SHP77 (cell line): ENCODE results near the gene FMNL2.

ENCODE experiments used
- DNase-seq, 2 experiments: peaks; one replicate each; lab custom pipeline; 2025; lab: John Stamatoyannopoulos, UW

Gene FMNL2

DNA sequence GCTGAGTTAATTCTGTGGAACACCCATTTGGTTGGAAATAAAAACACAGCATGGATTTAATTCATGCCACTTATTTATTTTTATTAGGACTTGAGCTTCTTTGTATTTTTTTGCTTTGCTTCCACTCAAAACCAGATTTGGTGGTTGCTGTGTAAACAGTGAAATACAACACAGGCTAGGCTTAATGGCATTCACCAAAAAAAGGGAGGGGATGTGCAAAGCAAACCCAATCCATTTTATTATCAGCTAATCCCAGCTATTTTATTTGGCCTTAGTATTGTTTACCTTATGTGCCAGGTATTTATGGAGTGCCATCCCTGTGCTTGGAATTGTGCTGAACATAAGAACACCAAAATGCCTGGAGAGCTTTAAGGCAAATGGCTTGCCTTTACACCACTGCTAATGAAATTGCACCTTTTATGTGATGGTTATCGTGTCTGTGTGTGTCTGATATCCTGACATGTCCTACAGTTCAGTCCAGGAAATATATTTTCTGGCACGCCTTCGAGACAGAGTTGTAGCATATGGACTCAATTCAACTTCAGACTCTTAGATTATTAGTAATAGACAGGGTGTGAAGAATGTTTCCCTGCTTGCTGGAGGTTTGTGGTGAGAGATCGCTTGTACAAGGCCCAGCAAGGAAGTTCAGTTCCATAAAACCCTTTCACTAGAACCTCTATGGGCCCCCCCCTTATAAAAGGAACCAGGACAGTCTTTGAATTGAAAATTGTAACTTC, 282.6 kb downstream of the FMNL2 start:
- no peak for DNase-seq

DNA sequence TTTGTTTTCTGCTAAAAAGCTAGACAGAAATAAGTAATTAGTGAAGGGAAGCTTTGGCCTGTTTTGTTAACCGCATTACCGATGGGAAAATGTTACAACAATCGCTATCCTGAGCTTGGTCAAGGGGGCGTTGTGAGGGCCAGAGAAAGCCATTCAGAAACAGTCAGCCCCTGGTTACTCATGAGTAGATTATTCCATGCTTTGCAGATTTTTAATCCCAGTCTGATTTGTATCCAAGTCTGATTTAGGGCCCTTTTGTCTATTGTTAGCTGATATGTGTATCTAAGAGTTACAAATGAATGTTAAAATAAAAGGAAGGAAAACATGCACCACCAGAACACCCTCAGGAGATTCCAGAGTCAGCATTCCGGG, 283.2 kb downstream of the FMNL2 start:
- DNase-seq, result no peak

DNA sequence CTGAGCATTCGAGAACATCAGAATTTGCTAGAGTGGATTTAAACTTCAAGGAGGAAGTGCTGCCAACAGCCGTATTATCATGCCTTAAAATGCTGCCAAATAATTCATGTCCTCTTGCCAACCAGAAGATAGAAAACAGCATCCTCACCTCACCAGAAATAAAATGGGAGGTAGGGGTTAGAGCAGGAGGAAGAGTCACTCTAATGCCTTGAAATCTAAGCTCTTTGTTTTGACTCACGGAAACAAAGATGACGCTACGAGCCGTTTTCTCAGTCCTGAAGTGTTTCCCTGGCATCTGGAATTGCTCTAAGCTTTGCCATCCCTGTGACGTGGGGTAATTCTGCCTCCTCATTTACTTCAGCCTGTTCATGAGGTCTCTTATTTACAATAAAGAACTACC, 285.2 kb downstream of the FMNL2 start:
- DNase-seq, result no peak

DNA sequence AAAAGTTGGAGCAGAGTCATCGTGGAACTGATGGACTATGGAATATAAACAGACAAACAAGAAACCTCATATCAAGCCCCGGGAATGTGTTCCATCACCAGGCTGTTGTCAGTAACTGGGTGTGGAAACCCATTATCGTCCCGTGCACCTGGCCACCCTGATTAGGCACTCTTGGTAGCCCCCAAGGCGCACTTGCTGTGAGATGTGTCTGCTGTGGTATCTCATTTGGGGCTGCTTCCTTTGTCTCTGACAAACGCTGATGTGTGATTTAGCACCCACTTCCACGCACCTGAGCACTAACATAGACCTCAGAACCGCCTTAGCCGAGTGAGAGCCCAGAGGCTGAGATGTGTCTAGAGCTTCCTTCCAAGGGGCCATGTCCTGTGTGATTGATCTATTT, 286.0 kb downstream of the FMNL2 start:
- no peak for DNase-seq

DNA sequence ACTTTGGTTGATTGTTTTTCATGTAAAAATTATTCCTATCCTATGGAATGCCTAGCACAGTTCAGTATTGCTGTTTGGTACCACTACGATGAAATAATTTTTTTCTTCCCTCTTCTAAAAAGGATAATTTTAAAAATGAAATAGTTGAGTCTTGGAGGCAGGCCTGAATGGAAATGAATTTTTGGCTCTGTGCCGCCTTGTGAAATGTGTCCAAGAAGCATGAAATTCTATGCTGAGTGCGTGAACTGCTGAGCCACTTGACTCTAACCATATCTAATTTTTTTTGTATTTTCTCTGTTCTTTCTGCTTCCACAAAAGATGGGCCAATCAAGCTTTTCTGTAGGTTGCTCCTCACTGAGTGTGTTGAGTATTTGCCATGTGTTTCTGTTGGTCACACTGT, 287.2 kb downstream of the FMNL2 start:
- no peak for DNase-seq

DNA sequence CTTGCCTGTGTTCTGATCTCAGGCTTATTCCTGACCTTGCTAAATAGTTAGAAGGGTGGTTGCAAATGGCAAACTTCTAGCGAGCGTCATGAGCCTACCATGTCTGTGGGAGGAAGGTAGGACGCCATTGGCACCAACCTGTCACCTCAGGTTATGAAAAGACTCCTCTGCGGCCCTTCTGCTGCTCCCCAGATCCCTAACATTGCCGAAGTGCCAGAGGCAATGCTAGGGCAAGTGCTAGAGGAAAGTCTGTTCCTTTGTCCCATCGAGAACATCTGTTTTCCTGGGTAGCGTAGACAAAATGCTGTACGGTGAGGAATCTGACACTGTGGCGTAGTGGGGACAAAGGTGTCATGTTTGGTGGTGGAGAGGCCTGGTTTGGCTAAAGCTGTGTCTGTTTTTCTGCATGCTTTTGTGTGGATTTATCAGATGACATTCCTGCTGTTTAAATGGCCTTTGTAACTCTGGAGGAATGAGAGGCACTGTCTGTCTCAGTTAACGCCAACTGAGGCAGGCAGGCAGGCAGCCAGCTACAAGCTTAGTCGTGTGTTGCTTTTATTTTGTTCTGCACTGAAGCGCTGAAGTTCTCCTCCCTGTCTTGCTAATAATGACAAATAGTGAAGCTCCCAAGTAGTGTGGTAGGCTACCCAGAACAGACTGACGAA, 288.2 kb downstream of the FMNL2 start:
- DNase-seq, result no peak

DNA sequence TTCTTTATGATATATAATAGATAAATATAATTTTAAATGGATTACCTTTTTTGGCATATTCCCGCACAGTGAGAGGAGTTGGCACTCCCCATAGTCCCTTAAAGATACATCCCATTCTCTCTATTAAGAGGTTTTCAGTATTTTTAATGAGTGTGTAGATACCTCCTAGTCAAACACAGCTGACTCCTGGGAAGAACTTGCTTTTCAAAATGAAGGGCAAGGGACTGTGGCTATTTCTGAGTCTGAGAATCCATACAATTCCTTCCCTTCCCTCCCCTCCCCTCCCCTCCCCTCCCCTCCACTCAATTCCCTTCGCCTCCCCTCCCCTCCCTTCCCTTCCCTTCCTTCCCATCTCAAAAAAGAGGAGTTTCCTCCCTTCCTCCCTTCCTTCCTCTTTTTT, 288.8 kb downstream of the FMNL2 start:
- DNase-seq, result no peak

DNA sequence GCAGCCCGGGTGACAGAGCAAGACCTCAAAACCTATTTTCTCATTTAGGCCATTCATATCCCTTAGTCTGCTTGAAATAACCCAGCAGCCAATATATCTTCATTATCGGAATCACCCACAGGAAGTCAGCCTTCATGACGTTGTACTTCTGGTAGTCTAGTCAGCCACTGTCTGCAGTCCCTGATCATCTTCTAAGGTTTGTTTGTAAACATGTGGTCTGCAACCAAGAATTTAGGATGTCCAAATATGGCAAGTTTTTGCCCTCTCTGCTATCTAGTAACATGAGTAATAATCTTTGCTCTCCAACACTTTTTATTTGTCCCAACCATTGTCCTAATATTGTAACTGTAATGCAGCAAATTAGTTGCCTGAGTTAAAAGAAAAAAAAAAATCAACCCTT, 289.8 kb downstream of the FMNL2 start:
- no peak for DNase-seq

DNA sequence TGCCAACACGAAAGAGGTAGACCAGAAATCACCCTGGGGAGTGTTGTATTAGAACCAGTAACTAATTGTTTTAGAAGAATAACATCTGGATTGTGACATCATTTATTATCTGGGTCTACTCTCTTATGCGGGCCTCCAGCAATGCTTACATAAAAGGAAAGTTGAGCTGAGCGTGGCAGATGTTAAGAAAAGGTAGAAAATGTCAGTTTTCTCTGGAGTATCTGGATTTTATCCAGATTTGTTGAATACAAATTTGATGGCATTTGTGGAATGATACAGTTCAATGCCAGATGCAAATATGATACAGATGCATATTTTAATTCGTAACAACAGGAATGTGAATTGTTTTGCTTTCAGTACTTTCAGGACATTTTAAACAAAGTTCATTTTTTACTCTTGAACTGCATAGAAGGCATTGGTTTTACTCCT, 292.0 kb downstream of the FMNL2 start:
- DNase-seq, result no peak

DNA sequence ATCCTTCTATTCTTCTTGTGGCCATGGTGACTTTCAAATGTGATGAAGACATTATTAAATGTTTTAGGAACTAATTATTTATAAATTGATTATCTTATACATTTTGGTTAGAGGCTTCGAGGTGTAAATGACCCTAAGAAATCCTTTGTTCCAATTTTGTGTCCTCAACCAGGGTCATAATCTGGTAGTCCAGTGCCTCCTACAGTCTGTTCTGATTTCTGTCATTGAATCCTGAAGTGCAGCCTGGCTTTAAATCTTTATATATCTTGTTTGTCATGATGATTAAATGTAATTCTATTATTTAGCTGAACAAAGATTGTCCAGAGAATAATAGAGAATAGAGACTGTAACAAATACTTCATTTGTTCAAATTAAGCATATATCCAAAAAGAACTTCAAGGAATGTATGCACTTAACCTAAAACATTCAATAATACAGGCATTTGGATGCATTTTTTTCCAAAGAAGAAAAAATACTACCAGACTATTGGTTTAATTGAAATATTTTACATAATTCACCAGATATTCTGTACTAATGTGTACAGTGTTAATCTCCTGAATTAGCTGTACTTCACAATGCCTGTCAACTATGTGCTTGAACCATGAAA, 292.5 kb downstream of the FMNL2 start:
- DNase-seq, result no peak

DNA sequence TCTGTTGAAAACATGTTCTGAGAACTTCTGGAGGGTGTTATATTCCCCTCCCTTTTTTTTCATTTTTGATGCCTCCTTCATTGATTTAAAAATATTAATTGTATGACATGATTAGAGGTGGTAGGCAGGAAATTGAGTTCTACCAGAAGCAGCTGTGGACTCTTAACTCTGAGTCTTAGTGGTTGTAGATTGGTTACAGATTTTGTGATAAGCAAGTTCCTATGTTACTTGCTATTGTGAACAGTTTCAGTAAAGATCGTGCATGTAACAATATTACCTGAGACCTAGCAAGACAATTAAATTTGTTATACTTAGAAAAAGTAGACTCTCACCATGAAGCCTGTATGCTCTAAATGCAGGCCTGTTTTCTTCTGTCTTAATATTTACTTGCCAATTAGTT, 294.2 kb downstream of the FMNL2 start:
- no peak for DNase-seq

DNA sequence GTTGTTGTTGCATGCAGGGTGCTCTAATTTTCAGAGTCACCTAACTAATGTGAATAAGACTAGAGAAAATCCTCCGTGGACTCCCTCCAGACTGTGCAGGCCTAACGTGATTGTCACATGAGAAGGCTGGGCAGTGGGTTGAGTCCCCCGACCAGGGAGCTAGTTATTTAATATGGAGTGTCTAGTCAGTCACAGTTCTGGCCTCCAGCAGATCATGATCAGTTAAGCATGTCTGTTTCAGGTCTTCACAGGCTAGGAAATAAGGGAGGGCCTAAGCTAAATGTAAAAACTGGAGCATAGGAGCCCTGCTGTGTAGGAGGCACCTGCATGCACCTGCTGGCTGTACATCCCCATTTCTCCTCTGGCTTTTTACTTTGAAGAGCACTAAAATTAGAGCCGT, 295.5 kb downstream of the FMNL2 start:
- DNase-seq, result no peak

DNA sequence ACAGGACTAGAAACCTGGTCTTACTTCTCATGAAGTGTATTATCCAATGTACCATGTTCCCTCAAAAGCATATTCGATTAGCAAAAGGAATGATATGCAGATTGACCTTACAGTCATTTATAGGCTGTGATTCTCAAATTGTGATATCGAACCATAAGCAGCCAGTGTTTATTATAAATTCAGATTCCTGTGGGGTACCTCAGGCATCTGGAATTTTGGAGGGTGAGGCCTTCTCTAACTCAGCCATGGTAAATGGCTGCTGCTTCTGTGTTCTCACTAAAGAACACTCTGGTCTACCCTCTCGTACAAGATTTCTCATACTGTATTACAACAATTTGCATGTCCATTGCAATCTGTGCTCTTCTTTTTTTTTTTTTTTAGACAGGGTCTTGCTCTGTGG, 297.8 kb downstream of the FMNL2 start:
- no peak for DNase-seq

DNA sequence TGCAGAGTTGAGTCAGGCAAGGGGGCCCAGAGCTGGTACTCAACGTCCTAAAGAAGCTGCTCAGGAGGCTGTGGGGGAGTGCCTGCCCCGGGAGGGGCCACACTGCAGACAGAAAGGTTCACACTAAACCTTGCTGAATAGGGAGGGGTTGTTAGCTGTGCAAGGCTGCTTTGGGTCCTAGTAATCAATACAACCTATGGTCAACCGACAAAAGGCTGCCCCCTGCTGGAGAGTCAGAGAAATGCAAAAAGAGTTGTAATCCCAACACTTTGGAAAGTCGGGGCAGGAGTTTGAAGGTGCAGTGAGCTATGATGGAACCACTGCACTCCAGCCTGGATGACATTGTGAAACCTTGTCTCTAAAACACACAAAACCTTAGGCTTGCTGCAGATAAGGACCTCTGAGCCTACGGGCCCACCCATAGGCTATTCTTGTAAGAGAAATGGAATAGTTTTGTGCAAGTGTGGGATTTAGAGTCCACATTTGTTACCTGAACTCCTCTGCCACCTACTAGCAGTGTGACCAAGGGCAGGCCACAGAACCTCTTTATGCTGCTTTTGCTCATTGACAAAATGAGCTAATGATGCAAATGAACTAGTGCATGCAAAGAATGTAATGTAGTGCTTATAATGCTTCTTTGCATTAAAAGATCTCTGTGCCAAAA, 300.8 kb downstream of the FMNL2 start:
- DNase-seq, result peak in 1 of 2 experiments; percentile 14

DNA sequence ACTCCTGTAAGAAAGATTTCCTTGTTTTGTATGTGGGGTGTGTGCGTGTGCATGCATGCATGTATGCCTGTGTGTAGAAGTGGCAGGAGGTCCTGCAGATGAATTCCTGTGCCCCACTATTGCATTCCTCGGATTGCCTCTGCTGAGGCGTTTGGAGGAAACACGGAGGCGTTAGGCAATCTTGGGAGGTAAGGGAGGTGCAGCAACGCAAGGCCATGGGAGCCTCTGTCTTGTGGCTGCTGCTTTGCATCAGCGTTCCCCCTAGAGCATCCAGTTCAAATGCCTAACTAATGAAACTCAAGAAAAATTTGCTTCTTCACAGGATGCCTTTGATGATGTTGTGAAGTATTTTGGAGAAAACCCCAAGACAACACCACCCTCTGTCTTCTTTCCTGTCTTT, 302.3 kb downstream of the FMNL2 start:
- DNase-seq, result no peak

DNA sequence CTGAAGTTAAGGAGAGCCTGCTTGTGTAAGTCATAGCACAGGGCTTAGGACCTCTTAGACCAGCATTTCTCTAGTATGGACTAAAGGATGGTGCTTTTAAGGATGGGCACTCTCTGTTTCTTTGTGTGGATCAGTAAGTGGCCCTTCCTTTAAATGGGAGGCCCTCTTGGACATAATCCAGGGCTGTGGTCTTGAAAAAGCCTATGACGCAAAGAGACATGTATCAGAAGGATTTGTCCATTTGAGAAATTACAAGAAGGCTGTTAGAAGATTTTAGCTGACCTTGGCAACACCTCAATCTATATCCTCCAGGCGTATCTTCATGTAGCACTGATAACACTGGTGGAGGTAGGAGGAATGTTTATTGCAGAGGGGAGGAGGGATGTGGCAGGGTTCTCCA, 303.1 kb downstream of the FMNL2 start:
- DNase-seq, result no peak

DNA sequence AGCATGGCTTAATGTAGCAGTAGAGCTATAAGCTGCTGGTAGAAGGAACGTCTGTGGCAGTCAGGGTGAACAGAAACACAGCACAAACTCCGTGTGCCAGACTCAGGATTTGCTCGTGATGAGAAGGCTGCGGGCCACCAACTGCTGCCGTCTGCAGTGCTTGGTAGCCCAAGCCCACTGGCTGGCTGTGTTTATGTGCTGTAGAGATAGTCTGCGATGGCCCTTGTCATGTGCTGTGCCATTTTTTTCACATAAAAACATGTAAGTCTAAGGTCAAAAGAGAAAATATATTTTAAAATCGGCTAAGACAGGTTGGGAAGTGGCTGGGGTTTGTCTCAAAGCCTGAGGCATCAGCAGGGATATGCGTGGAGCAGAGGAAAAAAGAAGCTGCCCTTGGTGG, 303.6 kb downstream of the FMNL2 start:
- DNase-seq, result no peak

DNA sequence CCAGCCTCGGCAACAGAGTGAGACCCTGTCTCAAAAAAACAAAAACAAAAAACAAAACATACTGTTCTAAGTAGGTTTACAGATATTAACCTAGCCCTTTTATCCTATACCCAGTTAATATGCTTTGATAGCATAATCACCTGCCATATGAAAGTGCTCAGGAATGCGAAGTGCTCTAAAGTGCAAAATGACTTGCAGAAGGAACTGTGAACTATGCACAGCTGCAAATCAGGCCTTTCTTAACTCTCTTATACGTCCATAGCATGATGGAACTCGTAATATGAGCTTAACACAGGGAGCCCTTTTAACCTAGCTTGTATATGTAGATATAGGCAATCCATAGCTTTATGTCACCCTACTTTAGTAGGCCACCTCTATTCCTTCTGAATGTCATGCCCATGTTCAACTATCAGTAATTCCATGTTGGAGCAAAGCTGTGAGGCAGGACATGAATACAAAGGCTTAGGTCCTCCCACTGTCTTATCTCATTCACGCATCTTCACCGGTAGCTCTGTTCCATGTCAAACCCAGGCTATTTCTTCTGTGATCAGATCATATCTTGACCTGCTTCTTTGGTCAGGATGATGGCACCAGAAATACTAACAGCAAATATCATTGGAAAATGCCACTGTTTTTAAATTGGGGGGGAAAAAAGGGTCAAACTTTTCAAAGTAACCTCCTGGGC, 309.4 kb downstream of the FMNL2 start:
- no peak for DNase-seq

DNA sequence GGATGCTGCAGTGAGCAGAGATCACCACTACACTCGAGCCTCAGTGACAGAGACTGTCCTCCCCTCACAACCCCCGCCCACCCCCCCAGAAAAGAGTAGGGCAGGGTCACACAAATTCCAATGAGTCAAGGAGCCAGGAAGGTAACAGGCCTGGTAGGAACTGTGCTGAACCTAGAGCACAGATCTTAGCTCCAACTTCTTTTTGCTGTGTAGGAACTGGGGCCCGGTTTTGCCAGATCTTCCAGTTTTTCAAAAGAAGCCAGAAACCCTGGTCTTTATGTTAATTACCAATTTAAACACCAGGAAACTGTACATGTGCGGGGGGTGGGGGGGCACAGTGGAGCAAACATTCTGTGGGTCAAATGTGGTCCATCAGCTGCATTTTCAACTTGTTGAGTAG, 311.3 kb downstream of the FMNL2 start:
- DNase-seq, result no peak

DNA sequence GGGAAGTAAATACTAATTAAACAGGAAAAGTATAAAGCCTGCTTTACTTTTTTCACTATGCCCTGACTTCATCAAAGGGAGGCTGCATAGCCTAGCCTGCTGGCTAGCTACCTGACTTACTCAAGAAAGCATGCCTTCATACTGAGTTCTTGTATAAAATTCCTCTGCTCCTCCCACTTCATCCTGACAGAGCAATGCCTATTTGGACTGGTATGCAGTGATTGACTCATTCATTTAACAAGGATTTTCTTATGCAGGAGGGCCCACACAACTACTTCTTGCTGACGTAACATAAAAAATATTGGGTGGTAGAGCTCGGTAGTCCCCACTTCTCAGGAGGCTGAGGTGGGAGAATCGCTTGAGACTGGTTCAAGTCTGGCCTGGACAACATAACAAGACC, 311.8 kb downstream of the FMNL2 start:
- DNase-seq, result no peak

DNA sequence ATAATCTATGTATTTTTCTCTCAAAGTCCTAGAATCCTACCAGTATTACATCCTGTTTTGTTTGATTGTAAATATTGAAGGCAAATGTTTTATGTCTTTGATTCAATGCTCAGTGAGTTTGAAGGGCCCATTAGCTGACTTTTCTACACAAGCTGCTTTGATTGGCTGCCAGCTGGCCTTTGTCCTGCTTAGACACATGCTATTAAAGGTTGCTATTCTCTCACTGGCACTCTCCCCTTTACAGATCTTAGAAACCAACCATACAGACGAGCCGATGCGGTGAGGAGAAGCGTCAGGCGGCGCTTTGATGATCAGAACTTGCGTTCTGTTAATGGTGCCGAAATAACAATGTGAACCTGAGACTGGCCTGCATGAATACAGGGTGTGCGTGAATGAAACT, 312.6 kb downstream of the FMNL2 start:
- no peak for DNase-seq

DNA sequence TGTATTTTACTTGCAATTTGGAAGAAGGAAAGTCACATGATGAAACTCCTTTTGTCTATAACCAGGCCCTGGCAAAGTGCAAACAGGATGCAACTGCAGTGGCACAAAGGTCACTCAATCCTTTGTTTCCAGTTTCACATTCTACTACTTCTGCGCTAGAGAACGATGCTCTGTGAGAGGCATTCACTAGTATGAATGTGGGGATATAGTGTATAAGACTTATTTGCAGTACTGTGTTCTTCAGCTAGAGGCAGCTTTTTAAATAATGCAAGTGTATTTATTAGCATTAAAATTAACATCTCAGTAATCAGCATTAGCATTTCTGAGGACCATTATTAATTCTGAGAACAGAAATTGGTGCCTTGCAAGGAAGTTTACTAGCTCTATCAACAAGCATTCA, 313.4 kb downstream of the FMNL2 start:
- no peak for DNase-seq

DNA sequence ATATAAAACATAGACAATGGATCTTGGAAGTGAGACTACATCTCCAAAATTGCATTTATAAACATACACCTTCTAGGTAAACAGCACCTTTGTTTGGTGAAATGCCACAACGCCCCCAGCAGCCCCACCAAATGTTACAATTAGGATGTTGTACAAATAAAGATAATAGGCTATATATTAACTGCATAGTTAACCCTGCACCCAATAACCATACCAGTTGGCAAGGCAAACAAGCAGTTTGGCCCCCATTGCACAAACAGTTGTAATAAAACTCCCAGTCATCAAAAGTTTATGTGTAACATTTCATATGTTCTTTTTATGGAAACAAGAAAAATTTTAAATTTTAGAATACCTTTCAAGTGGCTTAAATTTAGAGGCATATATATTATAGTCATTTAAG, 315.0 kb downstream of the FMNL2 start:
- DNase-seq, result no peak
